Gastrocnemius medialis (tissue), 4 donors: ENCODE measurements around the gene IPO5. TPM values are rescaled to one million over a fixed set of nuclear protein-coding genes. Genes with fewer than 3 reads are reported as not detected.

Source experiments
- ATAC-seq, 2 donors: fragments of 150-250 bp; one replicate each; pipeline ENCODE4 v1.9.1; 2016
- DNase-seq, 2 donors: peaks; one replicate each; pipeline ENCODE4 v3.0.0-alpha.2; 2019
- H3K27ac ChIP-seq, 4 donors: fragments of 200-600 bp; sonication (generic); 1 replicate in 1 of 4; 2 replicates in 3 of 4; pipeline ENCODE4 v1.5.1; 2016 to 2018; ENCODE audit warnings: mild to moderate bottlenecking in 2 of 4, moderate library complexity in 1 of 4
- H3K27me3 ChIP-seq, 3 donors: fragments of 200-600 bp; sonication (generic) in 2 of 3; 1 replicate in 1 of 3; 2 replicates in 2 of 3; pipeline versions ENCODE4 v1.5.1 to v1.6.0; 2016 to 2019; ENCODE audit warnings: mild to moderate bottlenecking in 1 of 3, moderate library complexity in 1 of 3
- H3K36me3 ChIP-seq, 2 donors: fragments of 200-600 bp; sonication (generic) in 1 of 2; one replicate each; pipeline ENCODE4 v1.5.1; 2017 to 2018
- H3K4me1 ChIP-seq, 2 donors: fragments of 200-600 bp; sonication (generic) in 1 of 2; one replicate each; pipeline ENCODE4 v1.5.1; 2016 to 2017; ENCODE audit warnings: mild to moderate bottlenecking in 2 of 2
- H3K4me3 ChIP-seq, 4 donors: fragments of 200-600 bp; sonication (generic) in 3 of 4; 1 replicate in 1 of 4; 2 replicates in 3 of 4; pipeline ENCODE4 v1.5.1; 2016 to 2019; ENCODE audit warnings: mild to moderate bottlenecking in 2 of 4
- H3K9me3 ChIP-seq, 3 donors: fragments of 200-600 bp; sonication (generic) in 2 of 3; 1 replicate in 1 of 3; 2 replicates in 2 of 3; pipeline ENCODE4 v1.5.1; 2016 to 2019
- POLR2A ChIP-seq, 2 donors: fragments of 450-650 bp; IDR thresholded peaks; one replicate each; pipeline ENCODE4 v1.6.1; 2017; ENCODE audit warnings: antibody characterized with exemption in 2 of 2, mild to moderate bottlenecking in 2 of 2, moderate library complexity in 2 of 2
- in situ Hi-C, 4 donors: fragments of 200-750 bp; cut with MboI; loops; one replicate each; pipeline versions ENCODE4 v1.15.0 to v1.8.0; 2017; ENCODE audit warnings: low sequenced_read_pairs in 4 of 4
- intact Hi-C: fragments of 100-400 bp; cut with DNase I; formaldehyde crosslinking; loops from one replicate; pipeline ENCODE4 v1.15.1; 2023; ENCODE audit warnings: low total_unique reads
- total RNA-seq, 4 donors: library from RNA; depleted of rRNA; stranded (reverse); fragments of >200 nt; gene quantifications; one replicate each; pipeline versions ENCODE4 v1.1.0 to v1.2.3, GENCODE V29; 2016
- TF ChIP-seq, protein P1 (sequence below), 5 experiments: fragments of 450-650 bp in 3 of 5; fragments of 200-600 bp in 2 of 5; sonication (generic) in 2 of 5; IDR thresholded peaks in 4 of 5; conservative IDR thresholded peaks in 1 of 5; 1 replicate in 4 of 5; 2 replicates in 1 of 5; pipeline ENCODE4 v1.5.1; 2016 to 2019; ENCODE audit warnings: antibody characterized with exemption in 5 of 5, mild to moderate bottlenecking in 3 of 5, moderate library complexity in 3 of 5

Gene IPO5
- total RNA-seq, 4 donors from 2014 or later = 157 to 184 (median 177) TPM

DNA sequence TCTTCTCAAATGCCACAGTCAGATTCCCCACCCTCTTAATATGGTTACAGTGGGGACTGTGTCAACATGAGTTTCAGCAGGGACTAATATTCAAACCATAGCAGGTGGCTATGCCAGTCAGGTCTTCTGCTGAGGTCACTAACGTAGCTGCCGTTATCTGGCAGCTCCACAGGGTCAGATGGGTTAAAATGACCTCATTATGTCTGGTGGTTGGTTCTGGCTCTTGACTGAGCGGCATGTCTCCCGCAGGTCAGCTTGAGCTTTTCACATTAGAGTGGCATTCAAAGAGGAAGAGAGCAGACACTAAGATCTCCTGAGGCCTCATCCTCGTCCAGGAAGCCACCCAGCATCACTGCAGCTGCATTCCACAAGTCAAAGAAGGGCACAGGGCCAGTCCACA lies 21.4 kb upstream of the IPO5 start:
- ATAC-seq = no peak

GRCh38 chr13:97932647-97933046 lies 20.8 kb upstream of the IPO5 start:
- Histone ChIP-seq H3K4me1 (no peaks in the 10 kb centered on the region), H3K36me3 (no peaks in the 10 kb centered on the region), H3K27me3 (no peaks in the 10 kb centered on the region), H3K27ac (no peak overlapping the region), H3K9me3 (no peaks in the 10 kb centered on the region), H3K4me3 (no peak overlapping the region)
- intact Hi-C loops (no loop called here), in situ Hi-C loops (no loop called here)
- TF ChIP-seq POLR2A (IDR thresholded peaks at IDR 0.05) = no peak
- TF ChIP-seq, protein P1, sequence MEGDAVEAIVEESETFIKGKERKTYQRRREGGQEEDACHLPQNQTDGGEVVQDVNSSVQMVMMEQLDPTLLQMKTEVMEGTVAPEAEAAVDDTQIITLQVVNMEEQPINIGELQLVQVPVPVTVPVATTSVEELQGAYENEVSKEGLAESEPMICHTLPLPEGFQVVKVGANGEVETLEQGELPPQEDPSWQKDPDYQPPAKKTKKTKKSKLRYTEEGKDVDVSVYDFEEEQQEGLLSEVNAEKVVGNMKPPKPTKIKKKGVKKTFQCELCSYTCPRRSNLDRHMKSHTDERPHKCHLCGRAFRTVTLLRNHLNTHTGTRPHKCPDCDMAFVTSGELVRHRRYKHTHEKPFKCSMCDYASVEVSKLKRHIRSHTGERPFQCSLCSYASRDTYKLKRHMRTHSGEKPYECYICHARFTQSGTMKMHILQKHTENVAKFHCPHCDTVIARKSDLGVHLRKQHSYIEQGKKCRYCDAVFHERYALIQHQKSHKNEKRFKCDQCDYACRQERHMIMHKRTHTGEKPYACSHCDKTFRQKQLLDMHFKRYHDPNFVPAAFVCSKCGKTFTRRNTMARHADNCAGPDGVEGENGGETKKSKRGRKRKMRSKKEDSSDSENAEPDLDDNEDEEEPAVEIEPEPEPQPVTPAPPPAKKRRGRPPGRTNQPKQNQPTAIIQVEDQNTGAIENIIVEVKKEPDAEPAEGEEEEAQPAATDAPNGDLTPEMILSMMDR (IDR thresholded peaks at IDR 0.05 in 4 of 5, conservative IDR thresholded peaks at IDR 0.05 in 1 of 5) = no peak
- DNase-seq (no peak), ATAC-seq (no peak)

More for the DNA sequence above, 21.4 kb upstream of the IPO5 start:
- Histone ChIP-seq H3K9me3 (no peaks in the 10 kb centered on the region), H3K4me1 (no peaks in the 10 kb centered on the region), H3K27ac (no peak overlapping the region), H3K27me3 (no peaks in the 10 kb centered on the region), H3K4me3 (no peak overlapping the region), H3K36me3 (no peaks in the 10 kb centered on the region)
- in situ Hi-C loops = no loop called here
- TF ChIP-seq, protein P1 (IDR thresholded peaks at IDR 0.05 in 4 of 5, conservative IDR thresholded peaks at IDR 0.05 in 1 of 5) = no peak
- TF ChIP-seq POLR2A (IDR thresholded peaks at IDR 0.05) = no peak
- intact Hi-C loops = no loop called here
- DNase-seq = no peak

GRCh38 chr13:97933776-97934175 lies 19.7 kb upstream of the IPO5 start:
- no peaks in the 10 kb centered on the region for H3K9me3 ChIP-seq
- no peaks in the 10 kb centered on the region for H3K36me3 ChIP-seq
- intact Hi-C loops (no loop called here), in situ Hi-C loops (no loop called here)
- ATAC-seq (no peak), DNase-seq (no peak)
- no peaks in the 10 kb centered on the region for H3K4me1 ChIP-seq
- H3K27ac ChIP-seq = no peak overlapping the region
- no peak overlapping the region for H3K4me3 ChIP-seq
- no peaks in the 10 kb centered on the region for H3K27me3 ChIP-seq
- TF ChIP-seq, protein P1 (IDR thresholded peaks at IDR 0.05 in 4 of 5, conservative IDR thresholded peaks at IDR 0.05 in 1 of 5) = no peak
- TF ChIP-seq POLR2A (IDR thresholded peaks at IDR 0.05) = no peak

DNA sequence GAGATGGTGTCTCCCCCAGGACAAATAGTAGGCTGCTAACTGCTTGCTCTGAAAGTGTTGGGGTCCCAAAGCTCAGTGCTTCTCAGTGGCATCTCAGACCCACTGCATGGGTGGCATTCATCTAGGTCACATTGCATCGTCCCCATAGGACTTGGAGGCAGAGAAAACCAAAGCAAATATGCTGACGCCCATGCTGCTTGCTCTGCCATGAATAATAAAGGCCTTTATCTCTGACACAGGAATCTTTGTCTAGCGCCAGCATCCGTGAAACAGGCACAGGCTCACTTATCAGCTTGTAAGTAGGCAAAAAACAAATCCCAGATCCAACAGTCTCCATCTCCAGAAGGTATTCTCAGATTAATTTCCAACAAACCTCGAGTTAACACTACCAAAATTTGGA lies 18.9 kb upstream of the IPO5 start:
- H3K27me3 ChIP-seq = no peaks in the 10 kb centered on the region
- in situ Hi-C loops = no loop called here
- TF ChIP-seq, protein P1 (IDR thresholded peaks at IDR 0.05 in 4 of 5, conservative IDR thresholded peaks at IDR 0.05 in 1 of 5) = no peak
- TF ChIP-seq POLR2A (IDR thresholded peaks at IDR 0.05) = no peak
- ATAC-seq = no peak
- no peak overlapping the region for H3K4me3 ChIP-seq
- no peaks in the 10 kb centered on the region for H3K4me1 ChIP-seq
- DNase-seq = no peak
- intact Hi-C loops = no loop called here
- H3K36me3 ChIP-seq = no peaks in the 10 kb centered on the region
- H3K27ac ChIP-seq = no peak overlapping the region
- H3K9me3 ChIP-seq = no peaks in the 10 kb centered on the region

DNA sequence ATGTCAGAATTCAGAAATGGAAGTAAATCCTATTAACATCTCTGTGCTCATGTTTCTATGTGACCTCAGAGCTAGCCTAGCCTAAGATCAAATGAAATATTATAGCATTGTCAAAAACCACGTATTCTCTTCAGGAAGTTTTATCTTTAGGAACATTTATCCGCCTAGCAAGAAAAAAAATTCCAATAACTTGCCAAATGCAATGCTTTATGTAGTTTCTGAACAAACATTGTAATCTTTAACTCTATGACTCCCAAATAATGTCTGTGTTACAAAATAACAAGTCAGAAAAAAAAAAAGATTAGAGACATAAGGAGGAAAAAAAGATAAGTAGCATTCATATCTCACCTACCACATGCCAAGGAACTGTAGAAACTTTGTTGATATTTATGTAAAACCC lies 18.4 kb upstream of the IPO5 start:
- ATAC-seq (no peak), DNase-seq (no peak)
- Histone ChIP-seq H3K9me3 (no peaks in the 10 kb centered on the region), H3K4me3 (no peak overlapping the region), H3K27me3 (no peaks in the 10 kb centered on the region), H3K27ac (no peak overlapping the region), H3K36me3 (no peaks in the 10 kb centered on the region), H3K4me1 (no peaks in the 10 kb centered on the region)
- TF ChIP-seq, protein P1 (IDR thresholded peaks at IDR 0.05 in 4 of 5, conservative IDR thresholded peaks at IDR 0.05 in 1 of 5) = no peak
- no peak for TF ChIP-seq POLR2A (IDR thresholded peaks at IDR 0.05)
- intact Hi-C loops (no loop called here), in situ Hi-C loops (no loop called here)
